CD4-positive, alpha-beta T cell (primary cell): Measurements from ENCODE around the gene CARS2. TPM values are rescaled to one million over a fixed set of nuclear protein-coding genes. Genes with fewer than 3 reads are reported as not detected.
"Not testable (repeated sequence)": the region's sequence is repeated elsewhere in the genome, so short reads cannot be mapped to it uniquely, and the experiment has no call there.

Experiments
- ATAC-seq: fragments of 200-7000 bp; cut with Tn5 transposase; one replicate; pipeline ENCODE4 v1.10.0; 2022; ENCODE audit warnings: mild to moderate bottlenecking; ENCODE audit not compliant: poor library complexity
- CTCF ChIA-PET: fragments of 350-600 bp; sonication (Branson Sonifier 250); formaldehyde crosslinking; loops from one replicate; lab custom pipeline; 2021; ENCODE audit warnings: antibody characterized with exemption, inconsistent platforms; lab: Charles Lee
- POLR2A ChIA-PET: fragments of 350-600 bp; sonication (Branson Sonifier 250); formaldehyde crosslinking; loops from one replicate; lab custom pipeline; 2021; ENCODE audit warnings: antibody characterized with exemption, inconsistent platforms; lab: Charles Lee
- DNase-seq, 14 experiments: peaks; one replicate each; pipeline ENCODE4 v3.0.0-alpha.2; 2013 to 2020; ENCODE audit warnings: mixed read lengths in 2 of 14
- H3K27ac ChIP-seq, 2 donors: one replicate each; pipeline versions ENCODE4 v1.5.1 to v1.7.0; 2013; ENCODE audit warnings: low read length in 2 of 2, low read depth in 1 of 2, mild to moderate bottlenecking in 1 of 2
- H3K27me3 ChIP-seq, 2 experiments: 1 replicate in 1 of 2; 2 replicates in 1 of 2; pipeline versions ENCODE4 v1.6.1 to v1.7.0; 2013; ENCODE audit warnings: low read length in 2 of 2, control low read depth in 1 of 2, mild to moderate bottlenecking in 1 of 2, moderate library complexity in 1 of 2; ENCODE audit not compliant: insufficient read depth in 2 of 2, control insufficient read depth in 1 of 2
- H3K36me3 ChIP-seq: one replicate; pipeline ENCODE4 v1.6.1; 2013; ENCODE audit warnings: low read length, control low read depth; ENCODE audit not compliant: insufficient read depth
- H3K4me1 ChIP-seq: one replicate; pipeline ENCODE4 v1.6.1; 2013; ENCODE audit warnings: low read length, control low read depth; ENCODE audit not compliant: insufficient read depth
- H3K4me3 ChIP-seq: one replicate; pipeline ENCODE4 v1.5.1; 2013; ENCODE audit warnings: mild to moderate bottlenecking, low read length, moderate library complexity
- H3K9me3 ChIP-seq, 2 experiments: 1 replicate in 1 of 2; 2 replicates in 1 of 2; pipeline versions ENCODE4 v1.6.1 to v1.7.0; 2013; ENCODE audit warnings: low read length in 2 of 2, mild to moderate bottlenecking in 2 of 2, control low read depth in 1 of 2, moderate library complexity in 1 of 2; ENCODE audit not compliant: control insufficient read depth in 1 of 2, insufficient read depth in 1 of 2
- H3K27ac Mint-ChIP-seq: one replicate; pipeline ENCODE4 v1.8.0; 2020; ENCODE audit warnings: mixed read lengths
- H3K27me3 Mint-ChIP-seq: one replicate; pipeline ENCODE4 v1.8.0; 2021; ENCODE audit warnings: mixed read lengths
- H3K36me3 Mint-ChIP-seq: one replicate; pipeline ENCODE4 v1.8.0; 2021; ENCODE audit warnings: low read depth, mixed read lengths
- H3K4me1 Mint-ChIP-seq: one replicate; pipeline ENCODE4 v1.8.0; 2021; ENCODE audit warnings: low read depth, mixed read lengths
- H3K4me3 Mint-ChIP-seq: one replicate; pipeline ENCODE4 v1.8.0; 2020; ENCODE audit warnings: mild to moderate bottlenecking, mixed read lengths
- H3K9me3 Mint-ChIP-seq: one replicate; pipeline ENCODE4 v1.8.0; 2020; ENCODE audit warnings: mixed read lengths
- intact Hi-C, 2 experiments: fragments of 100-400 bp; cut with DNase I in 1 of 2; cut with micrococcal nuclease in 1 of 2; formaldehyde crosslinking; loops; one replicate each; pipeline versions ENCODE4 v1.15.1 to v1.9.0; 2023 to 2025; cut with DNase I, micrococcal nuclease
- total RNA-seq, 174 experiments: library from RNA in 2 of 174; stranded (reverse) in 2 of 174; gene quantifications; one replicate each; pipeline ENCODE4 v1.2.3 and lab custom pipeline; 2021 to 2026
- TF ChIP-seq, protein P1 (sequence below): fragments of 200-600 bp; IDR thresholded peaks from one replicate; pipeline ENCODE4 v1.8.0; 2022; ENCODE audit warnings: antibody characterized with exemption, mild to moderate bottlenecking

Gene CARS2
- total RNA-seq, 2 experiments from 2014 or later, result 50.2 to 56.5 TPM

- POLR2A ChIA-PET, result interaction anchor here (1.0 to 4.1 kb wide), 2 partner anchors 10 to 12 kb away, joined by 4 to 55 read pairs; partner anchors contain the start of gene ING1
- no peak overlapping the region for H3K27ac ChIP-seq
These were observed 3.1 kb downstream of the CARS2 start for GRCh38 chr13:110702591-110703526.

GRCh38 chr13:110702089-110702488, 3.8 kb downstream of the CARS2 start:
- Histone ChIP-seq H3K27me3 (no peaks in the 10 kb centered on the region), H3K4me3 (no peak overlapping the region), H3K4me1 (peaks cover 47% of the 10 kb centered on the region), H3K9me3 (no peaks in the 10 kb centered on the region), H3K27ac (no peak overlapping the region), H3K36me3 (peaks cover 53% of the 10 kb centered on the region)
- Mint-ChIP-seq H3K36me3 (peaks cover 75% of the 10 kb centered on the region), H3K9me3 (no peaks in the 10 kb centered on the region), H3K27ac (peak overlapping the region; percentile 35), H3K27me3 (no peaks in the 10 kb centered on the region), H3K4me1 (peaks cover 56% of the 10 kb centered on the region), H3K4me3 (no peak overlapping the region)
- intact Hi-C loops, result loop anchor here in 1 of 2 experiments (5.0 to 10.0 kb wide), 3 partner anchors 90 to 483 kb away; no protein-coding TSS in a partner anchor
- ChIA-PET POLR2A (no interaction called here), CTCF (no interaction called here)
- no peak for DNase-seq
- no peak for ATAC-seq
- TF ChIP-seq, protein P1, sequence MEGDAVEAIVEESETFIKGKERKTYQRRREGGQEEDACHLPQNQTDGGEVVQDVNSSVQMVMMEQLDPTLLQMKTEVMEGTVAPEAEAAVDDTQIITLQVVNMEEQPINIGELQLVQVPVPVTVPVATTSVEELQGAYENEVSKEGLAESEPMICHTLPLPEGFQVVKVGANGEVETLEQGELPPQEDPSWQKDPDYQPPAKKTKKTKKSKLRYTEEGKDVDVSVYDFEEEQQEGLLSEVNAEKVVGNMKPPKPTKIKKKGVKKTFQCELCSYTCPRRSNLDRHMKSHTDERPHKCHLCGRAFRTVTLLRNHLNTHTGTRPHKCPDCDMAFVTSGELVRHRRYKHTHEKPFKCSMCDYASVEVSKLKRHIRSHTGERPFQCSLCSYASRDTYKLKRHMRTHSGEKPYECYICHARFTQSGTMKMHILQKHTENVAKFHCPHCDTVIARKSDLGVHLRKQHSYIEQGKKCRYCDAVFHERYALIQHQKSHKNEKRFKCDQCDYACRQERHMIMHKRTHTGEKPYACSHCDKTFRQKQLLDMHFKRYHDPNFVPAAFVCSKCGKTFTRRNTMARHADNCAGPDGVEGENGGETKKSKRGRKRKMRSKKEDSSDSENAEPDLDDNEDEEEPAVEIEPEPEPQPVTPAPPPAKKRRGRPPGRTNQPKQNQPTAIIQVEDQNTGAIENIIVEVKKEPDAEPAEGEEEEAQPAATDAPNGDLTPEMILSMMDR, result no peak

More at GRCh38 chr13:110702591-110703526, 3.1 kb downstream of the CARS2 start:
- H3K27me3 ChIP-seq, result no peaks in the 10 kb centered on the region
- DNase-seq (no peak), ATAC-seq (no peak)
- intact Hi-C loops, result loop anchor here in 1 of 2 experiments (5.0 to 10.0 kb wide), 3 partner anchors 91 to 482 kb away; no protein-coding TSS in a partner anchor
- H3K36me3 ChIP-seq, result peaks cover 45% of the 10 kb centered on the region
- H3K36me3 Mint-ChIP-seq, result peaks cover 67% of the 10 kb centered on the region
- H3K4me1 Mint-ChIP-seq, result peaks cover 58% of the 10 kb centered on the region
- H3K4me1 ChIP-seq, result peaks cover 46% of the 10 kb centered on the region
- TF ChIP-seq, protein P1, result no peak
- no peak overlapping the region for H3K4me3 ChIP-seq
- H3K4me3 Mint-ChIP-seq, result no peak overlapping the region
- H3K27ac Mint-ChIP-seq, result no peak overlapping the region
- no peaks in the 10 kb centered on the region for H3K27me3 Mint-ChIP-seq
- CTCF ChIA-PET, result no interaction called here
- H3K9me3 Mint-ChIP-seq, result no peaks in the 10 kb centered on the region
- no peaks in the 10 kb centered on the region for H3K9me3 ChIP-seq

DNA sequence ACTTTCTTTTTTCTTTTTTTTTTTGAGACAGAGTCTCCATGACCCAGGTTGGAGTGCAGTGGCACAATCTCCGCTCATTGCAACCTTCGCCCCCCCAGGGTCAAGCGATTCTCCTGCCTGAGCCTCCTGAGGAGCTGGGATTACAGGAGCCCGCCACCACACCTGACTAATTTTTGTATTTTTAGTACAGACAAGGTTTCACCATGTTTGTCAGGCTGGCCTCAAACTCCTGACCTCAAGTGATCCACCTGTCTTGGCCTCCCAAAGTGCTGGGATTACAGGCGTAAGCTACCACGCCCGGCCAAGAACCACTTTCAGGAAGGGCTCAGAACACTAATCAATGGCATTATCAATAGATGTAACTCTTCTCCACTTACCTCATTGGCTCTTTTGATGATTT, 4.9 kb downstream of the CARS2 start:
- DNase-seq, CTCF ChIA-PET, H3K27ac Mint-ChIP-seq, H3K9me3 Mint-ChIP-seq, POLR2A ChIA-PET, H3K27me3 ChIP-seq, ATAC-seq, H3K9me3 ChIP-seq, H3K4me3 ChIP-seq, H3K4me3 Mint-ChIP-seq, H3K27ac ChIP-seq, H3K27me3 Mint-ChIP-seq: not testable (repeated sequence)
- Mint-ChIP-seq H3K4me1 (peaks cover 55% of the 10 kb centered on the region), H3K36me3 (peaks cover 80% of the 10 kb centered on the region)
- peaks cover 61% of the 10 kb centered on the region for H3K36me3 ChIP-seq
- H3K4me1 ChIP-seq, result peaks cover 43% of the 10 kb centered on the region
- intact Hi-C loops, result loop anchor here in 1 of 2 experiments (5.0 to 10.0 kb wide), 3 partner anchors 89 to 484 kb away; no protein-coding TSS in a partner anchor
